Head of caudate nucleus (tissue), 42 donors: Measurements from ENCODE around the gene MTUS2.

Source experiments
- DNase-seq, 42 donors: peaks; one replicate each; pipeline versions ENCODE4 v3.0.0 to v3.0.0-alpha.2; 2020 to 2021; ENCODE audit warnings: mixed read lengths in 7 of 42
- intact Hi-C: fragments of 100-400 bp; cut with DNase I; formaldehyde crosslinking; loops from one replicate; pipeline ENCODE4 v1.15.0; 2022

MTUS2 gene

DNA sequence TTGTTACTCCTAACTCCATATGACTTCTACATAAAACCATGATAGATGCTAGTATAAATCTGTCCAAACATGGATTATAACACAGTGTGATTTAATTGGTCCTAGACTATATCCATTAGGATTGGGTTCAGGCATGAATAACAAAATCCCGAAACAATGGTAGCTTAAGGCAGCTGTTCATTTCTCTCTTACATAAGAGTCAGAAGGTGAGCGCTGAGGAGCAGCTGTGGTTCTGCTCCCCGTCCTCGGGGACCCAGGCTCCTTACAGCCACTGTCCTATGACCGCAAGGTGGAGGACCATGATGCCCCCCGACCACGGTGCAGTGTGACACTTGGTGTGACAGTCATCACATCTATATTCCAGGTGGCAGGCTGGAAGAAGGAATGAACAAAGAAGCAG lies 629.6 kb downstream of the MTUS2 start:
- peak in 1 of 42 donors; percentile 32 for DNase-seq
- intact Hi-C loops, result no loop called here

DNA sequence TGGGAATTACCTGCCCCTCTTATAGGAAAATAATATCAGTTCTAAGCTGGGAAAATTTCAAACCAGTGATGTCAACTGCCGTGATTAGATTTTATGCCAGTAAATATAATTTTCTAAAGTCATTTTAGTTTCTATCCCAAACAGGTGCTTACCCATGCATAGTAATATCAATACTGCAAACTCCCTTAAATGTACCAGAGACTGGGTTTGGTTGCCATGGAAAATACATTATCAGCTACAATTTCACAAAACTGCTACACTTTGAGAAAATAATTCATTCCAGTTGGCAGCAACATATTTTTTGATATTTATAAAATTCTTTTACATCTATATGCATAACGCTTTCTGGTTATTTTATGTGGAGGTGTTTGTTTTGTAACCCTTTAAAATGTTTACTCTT lies 631.8 kb downstream of the MTUS2 start:
- DNase-seq, result no peak
- intact Hi-C loops, result no loop called here

DNA sequence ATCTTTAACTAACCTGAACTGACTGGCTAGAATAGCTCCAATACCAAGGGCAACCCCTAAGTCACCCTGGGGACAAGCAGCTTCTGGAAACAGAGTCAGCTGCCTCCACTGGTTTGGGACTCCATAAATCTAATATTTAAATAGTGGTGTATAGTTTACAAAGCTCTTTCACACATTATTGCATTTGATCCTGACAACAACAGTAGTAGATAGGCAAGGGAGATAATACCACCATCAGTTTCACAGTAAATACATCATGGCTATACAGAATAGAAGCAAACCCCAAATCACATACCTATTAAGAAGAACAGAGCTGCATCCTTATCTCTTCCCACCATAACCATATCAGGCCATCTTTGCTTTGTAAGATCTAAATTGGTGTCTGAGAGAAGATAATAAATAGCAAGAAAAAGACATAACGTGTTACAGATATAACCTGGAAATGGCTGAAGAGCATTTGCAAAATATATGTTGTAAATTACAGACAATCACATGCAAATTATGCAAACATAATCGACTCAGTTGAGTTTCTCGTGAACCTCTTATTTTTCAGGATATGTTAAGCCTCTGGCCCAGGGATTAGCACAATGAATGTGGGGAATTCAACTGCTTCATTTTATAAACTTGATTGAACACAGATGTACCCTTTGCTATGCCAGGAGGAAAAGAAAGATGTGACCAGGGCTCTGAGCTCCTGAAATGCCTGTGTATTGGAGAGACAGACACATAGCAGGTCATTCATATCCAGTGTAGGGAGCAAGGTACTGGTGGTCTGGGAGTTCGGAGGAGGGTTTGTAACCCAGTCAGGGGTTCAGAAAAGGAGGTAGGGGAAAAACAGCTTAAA lies 632.9 kb downstream of the MTUS2 start:
- DNase-seq, result peak in 1 of 42 donors; percentile 1
- intact Hi-C loops, result no loop called here

DNA sequence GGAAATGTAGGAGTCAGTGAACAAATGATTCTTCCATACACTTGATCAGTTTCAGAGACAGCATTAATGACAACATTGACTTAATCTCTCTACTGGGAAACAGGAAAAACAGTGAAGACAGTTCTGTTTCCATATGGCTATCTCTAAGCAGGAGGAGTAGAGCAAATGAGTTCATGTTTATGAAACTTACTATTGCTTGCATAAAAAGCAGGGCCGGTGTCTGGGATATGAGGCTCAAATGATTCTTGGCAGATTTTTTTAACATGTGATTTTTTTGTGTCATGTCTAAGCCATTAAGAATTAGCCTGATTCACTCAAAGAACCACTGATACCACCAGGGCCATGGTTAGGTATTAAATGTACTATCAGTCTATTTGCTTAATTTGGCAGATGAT lies 633.5 kb downstream of the MTUS2 start:
- DNase-seq, result no peak
- intact Hi-C loops, result no loop called here

DNA sequence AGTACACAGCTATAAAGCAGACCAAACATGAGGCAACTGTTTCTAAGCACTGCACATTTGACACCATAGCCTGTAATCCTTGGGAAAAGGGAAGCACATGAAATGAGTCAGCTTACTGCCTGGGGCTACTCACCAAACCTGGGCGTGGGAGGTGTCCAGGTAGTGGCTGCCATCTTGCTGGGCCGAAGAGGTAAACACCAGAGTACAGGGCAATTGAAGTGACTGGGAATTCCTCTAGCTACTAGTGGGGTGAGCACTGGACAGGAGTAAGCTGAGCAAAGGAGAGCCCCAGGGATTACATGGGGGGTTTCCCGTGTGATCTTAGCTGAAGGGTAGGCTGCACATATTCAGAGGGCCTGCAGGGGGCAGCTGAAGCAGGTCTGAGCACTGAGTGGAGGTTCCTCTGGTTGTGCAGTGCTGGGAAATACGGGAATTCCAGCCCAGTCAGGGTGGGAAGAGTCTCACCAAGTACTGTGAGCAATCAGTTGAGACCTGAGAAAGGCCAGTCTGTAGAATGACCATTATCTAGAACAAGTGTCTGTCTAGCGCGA lies 634.9 kb downstream of the MTUS2 start:
- intact Hi-C loops, result no loop called here
- peak in 1 of 42 donors; percentile 29 for DNase-seq

DNA sequence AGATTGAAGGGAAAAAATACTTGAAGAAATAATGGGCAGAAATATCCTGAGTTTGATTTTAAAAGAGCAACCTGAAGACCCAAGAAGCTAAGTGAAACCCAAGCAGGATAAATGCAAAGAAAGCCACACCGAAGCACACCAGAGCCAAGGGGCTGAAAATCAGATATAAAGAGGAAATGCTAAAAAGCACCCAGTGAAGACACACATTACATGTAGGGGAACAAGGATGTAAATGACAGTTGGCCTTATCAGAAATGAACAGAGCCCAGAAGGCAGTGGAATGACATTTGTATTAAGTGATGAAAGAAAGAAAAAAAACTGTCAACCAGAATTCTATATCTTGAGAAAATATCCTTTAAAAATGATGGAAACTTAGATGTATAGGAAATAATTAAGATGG lies 636.3 kb downstream of the MTUS2 start:
- peak in 1 of 42 donors; percentile 5 for DNase-seq
- intact Hi-C loops, result no loop called here

DNA sequence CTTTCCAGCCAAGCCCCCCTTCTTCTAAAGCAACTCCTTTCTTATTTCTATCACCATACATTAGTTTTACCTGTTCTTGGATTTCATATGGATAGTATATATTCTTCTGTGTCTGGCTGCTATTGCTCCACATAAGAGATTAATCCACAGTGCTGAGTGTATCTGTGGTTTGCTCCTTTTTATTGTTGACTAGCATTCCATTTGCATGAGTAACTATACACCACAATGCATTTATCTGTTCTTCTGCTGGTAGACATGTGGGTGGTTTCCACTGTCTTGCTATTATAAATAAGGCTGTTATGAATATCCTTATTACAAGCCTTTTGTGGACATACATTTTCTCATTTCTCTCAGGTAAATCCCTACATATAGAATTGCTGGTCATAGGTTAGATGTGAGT lies 637.2 kb downstream of the MTUS2 start:
- intact Hi-C loops, result no loop called here
- no peak for DNase-seq

DNA sequence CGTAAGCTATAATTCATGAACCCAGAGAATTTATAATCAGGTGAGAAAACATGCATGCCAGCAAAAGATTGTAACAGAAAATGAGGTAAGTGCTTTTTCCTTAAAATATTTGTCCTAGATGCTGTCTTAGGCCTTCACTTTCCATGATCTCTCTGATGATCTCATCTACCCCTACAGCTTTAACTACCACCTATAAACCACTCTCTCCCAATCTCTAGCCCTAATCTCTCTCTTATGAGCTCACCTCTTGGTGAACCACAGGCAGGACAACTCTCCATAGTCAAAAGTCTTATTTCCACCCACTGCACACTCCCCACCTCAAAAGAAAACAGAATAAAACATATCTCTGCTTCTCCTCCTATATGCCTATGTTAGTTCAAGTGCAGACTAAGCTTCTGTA lies 638.3 kb downstream of the MTUS2 start:
- intact Hi-C loops, result no loop called here
- DNase-seq, result no peak

DNA sequence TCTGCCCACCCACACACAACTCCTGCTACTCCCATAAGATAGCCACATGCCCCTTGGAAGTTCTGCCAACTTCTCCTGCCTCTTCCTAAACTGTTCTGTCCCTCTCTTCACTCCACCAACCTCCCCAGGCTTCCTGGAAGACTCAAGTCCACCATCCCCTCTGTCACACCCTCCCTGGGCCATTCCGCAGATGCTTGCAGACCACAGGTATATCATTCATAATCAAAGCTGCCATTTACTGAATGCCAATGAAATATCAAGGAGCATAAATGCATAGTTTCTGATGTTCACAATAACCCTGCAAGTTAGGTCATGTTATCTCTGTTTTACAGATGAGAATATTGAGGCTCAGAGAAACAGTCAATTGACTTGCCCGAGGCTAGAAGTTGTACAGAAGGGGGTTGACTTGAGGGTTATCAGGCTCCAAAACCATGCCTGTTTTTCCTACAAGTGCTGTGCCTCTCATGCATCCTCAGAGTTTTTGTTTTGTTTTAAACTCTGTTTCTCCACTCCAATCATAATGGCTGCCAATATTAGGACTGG lies 639.7 kb downstream of the MTUS2 start:
- no peak for DNase-seq
- intact Hi-C loops, result no loop called here

DNA sequence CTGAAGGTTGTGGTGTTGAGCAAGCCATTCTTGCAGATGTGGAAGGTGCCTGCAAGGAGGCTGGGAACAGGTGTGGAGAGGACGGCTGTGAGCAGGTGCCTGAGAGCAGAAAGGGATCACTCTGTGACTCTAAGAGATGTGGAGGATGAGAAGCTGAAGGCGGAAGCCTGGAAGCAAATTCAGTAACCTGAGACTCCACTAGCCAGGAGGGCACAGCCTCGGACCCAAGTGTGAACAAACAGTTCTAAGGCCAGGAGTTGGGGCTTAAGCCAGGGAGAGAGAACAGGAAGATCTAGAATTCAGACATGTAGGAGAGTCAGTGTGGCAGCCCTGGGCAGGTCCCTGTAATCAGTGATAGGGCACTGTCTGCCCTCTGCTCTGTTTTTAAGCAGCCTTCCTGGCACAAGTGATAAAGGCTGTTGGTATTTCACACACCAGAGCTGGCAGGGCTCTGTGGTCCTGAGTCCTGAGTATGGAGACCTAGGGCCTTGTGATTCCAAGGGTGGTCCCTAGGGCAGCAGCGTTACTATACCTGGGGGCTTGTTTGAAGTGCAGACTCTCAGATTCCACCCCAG lies 644.1 kb downstream of the MTUS2 start:
- no peak for DNase-seq
- intact Hi-C loops, result no loop called here

DNA sequence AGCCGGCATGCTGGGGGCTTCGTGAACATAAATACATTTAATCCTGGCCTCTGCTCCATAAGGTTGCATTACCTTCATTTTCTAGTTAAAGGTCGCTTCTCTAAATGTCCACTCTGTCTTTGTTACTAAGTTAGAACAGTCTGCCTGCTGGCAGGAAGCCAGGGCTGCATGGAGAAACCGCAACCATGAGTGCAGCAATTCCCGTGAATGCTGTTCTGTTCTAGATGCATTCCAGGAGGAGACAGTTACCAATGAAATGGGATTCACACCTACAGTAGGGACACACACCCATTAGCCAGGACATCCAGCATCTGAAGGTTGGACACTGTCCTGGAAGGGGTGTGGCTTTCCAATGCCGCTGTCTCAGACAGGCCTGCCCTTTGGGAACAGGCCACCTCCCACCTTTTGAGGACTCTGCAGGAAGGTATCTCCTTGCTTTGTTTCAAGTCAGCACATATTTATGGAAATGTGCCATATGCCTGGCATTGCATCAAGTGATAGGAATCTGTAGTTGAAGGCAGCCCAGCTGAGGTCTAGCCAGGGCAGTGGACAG lies 645.7 kb downstream of the MTUS2 start:
- intact Hi-C loops, result no loop called here
- no peak for DNase-seq

DNA sequence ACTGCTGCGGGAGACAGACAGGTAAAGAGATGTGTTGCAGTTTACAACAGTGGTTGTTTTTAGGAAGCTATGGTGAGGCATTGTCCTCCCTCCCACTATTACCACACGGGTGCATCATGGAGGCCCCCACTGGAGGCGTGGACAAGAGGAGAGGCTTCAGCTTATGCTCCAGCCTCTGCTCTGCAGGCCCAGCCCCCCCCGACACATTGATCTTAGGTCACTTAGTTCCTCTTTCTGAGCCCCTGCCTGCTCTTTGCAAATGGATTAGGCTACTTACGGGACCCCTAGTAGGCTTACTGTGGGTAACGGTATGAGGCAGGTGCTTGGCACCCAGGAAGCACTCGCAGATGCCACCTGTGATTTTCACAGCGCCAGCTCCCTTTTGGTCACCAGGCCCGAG lies 651.4 kb downstream of the MTUS2 start:
- intact Hi-C loops, result no loop called here
- DNase-seq, result no peak

DNA sequence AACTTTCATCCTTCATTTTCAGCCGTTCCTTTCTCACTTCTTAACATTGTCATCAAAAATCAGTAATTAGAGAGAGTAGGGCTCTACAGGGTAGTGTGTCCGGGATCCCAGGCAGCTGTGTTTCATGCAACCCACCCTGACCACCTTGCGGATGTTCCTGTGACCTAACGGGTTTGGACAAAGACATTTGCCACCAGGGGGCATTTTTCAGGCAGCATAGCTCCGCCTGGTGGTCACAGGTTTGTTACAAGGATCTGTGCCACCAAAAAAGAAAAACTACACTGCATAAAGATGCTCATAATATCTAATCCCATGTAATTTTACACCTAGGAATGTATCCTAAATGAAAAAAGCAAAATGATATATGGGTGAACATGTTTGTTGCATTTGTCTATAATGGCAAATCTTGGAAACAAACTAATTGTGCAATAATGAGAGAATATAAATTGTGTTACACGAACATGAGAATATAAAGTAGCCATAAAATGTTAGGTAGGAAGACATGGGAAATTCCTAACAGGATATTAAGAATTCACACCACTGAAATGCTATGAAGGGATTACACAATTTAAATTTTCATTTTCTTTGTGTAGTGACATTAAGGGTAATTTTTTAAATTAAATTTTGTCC lies 652.3 kb downstream of the MTUS2 start:
- intact Hi-C loops, result no loop called here
- DNase-seq, result peak in 3 of 42 donors; percentile 13 to 62 (median 18)

DNA sequence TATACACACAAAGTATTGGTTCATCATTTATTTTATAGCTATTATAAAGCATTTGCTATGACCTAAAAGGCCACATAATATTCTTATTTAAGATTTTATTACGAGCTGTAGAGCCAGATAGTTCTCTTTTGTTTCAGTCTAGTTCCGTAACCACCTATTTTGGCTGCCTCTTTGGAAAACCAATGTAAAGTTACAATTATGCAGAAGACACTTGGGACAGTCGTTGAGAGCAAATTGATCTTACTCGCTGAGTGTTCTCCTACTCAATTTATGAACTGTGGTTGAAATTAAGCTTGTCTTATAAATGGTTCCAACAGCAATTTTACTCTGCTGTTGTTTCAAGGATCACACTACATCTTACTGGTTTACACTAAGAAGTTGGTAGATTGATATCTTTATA lies 653.0 kb downstream of the MTUS2 start:
- intact Hi-C loops, result no loop called here

DNA sequence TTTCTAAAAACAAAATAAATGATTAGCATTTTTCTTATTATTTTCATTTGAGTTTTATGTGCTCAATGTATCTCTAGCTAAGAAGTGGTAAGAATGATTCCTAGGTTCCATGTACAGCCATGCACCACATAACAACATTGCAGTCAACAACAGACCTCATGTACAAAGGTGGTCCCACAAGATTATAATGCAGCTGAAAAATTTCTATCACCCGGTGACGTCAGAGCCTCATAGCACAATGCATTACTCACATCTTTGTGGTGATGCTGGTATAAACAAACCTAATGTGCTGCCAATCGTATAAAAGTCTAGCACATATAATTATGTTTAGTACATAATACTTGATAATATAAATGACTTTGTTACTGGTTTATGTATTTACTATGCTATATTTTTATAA lies 654.9 kb downstream of the MTUS2 start:
- no peak for DNase-seq
- intact Hi-C loops, result no loop called here

More for the DNA sequence above, 653.0 kb downstream of the MTUS2 start:
- no peak for DNase-seq

DNA sequence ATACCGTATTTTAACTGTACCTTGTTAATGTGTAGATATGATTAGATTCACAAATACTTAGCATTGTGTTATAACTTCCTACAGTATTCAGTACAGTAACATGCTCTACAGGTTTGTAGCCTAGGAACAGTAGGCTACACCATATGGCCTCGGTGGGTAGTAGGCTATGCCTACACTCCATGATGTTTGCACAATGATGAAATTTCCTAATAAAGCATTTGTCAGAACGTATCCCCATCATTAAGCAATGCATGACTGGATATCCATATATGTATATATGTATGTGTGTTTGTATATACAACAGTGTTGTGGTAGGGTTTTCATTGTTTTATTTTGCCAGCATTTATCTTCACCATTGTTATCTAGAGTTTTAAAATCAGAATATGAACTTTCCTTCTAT lies 655.9 kb downstream of the MTUS2 start:
- DNase-seq, result no peak
- intact Hi-C loops, result no loop called here

DNA sequence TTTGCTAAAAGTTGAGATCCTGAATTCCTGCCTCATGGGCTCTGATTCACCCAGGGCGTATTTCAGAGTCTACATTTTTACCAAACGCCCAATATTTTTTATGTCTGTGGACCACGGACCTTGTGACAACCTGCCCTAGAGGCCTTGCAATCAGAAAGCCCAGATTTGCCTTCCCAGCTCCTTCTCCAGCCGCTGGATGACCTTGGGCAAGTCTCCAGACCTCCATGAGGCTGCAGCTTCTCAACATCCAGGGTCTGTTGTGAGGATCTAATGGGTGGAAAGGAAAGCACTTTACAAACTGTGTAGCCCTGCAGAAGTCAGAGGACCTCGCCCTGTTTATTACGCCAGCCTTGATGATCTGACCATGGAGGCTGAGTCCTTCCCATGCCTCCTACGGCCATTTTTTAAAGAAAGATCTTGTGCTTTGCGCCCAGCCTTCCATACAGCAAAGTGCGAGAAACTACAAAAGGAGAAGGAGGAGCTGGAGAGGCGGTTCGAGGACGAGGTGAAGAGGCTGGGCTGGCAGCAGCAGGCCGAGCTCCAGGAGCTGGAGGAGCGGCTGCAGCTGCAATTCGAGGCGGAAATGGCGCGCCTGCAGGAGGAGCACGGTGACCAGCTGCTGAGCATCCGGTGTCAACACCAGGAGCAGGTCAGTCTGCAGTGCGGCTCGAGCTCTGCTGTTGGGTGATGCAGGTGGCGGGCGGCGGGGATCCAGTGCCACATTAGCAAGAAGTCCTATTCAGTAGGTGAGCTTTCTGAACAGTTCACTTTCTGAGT lies 659.8 kb downstream of the MTUS2 start:
- DNase-seq, result peak in 1 of 42 donors; percentile 18
- intact Hi-C loops, result no loop called here

DNA sequence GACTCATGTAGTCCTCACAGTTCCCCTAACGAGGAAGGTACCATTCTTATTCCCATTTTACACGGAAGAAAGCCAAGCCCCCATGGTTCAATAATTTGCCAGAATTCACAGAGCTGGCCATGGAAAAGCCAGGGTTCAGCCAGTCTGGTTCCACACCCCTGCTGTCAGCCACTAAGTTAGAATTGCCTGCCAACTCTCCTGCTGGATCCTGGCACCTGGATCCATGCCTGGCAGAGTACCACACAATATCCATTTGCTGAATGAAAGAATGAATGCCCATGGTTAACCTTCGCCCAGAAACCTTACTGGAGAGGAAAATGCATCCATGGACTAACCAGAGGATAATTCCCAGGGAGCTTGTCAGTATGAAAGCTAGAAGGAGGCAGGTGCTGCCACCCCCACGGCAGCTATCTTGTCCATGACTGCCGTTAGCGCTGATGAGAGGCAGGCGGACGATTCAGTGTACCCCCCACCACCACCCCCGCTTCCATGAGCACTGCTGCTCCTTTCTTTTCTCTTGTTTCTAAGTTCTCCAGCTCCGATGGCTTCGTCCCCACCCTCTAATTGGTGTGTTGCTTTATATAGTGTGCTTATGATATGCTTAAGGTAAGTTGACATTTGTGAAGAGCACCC lies 660.9 kb downstream of the MTUS2 start:
- intact Hi-C loops, result no loop called here
- DNase-seq, result peak in 7 of 42 donors; percentile 14 to 70 (median 42)
